NT2/D1 (cell line): ENCODE measurements around the gene MCM7.

ENCODE experiments used
- SUZ12 ChIP-seq: IDR thresholded peaks from 2 replicates; pipeline ENCODE4 v1.6.1; 2011; ENCODE audit not compliant: insufficient read length, insufficient read depth; ENCODE audit errors: extremely low read depth
- YY1 ChIP-seq: IDR thresholded peaks from 2 replicates; pipeline ENCODE4 v1.6.1; 2011; ENCODE audit not compliant: insufficient read length, insufficient read depth
- ZNF274 ChIP-seq: IDR thresholded peaks from 2 replicates; pipeline ENCODE4 v1.6.1; 2011; ENCODE audit warnings: mild to moderate bottlenecking, low read depth, low read length

- TF ChIP-seq SUZ12 (no peak), ZNF274 (no peak), YY1 (no peak)
These were observed 37.0 kb downstream of the MCM7 start for GRCh38 chr7:100064162-100064561.
